GM23248 (cell line): ENCODE measurements around the gene SIRT7. TPM values are rescaled to one million over a fixed set of nuclear protein-coding genes. Genes with fewer than 3 reads are reported as not detected.

ENCODE experiments used
- DNase-seq: peaks from one replicate; pipeline ENCODE4 v3.0.0-alpha.2; 2015
- H2AFZ ChIP-seq: fragments of 200-600 bp; sonication (generic); 2 replicates; pipeline ENCODE4 v1.6.1; 2016; ENCODE audit warnings: antibody characterized with exemption
- H3F3A ChIP-seq: fragments of 200-600 bp; sonication (generic); 2 replicates; pipeline ENCODE4 v1.6.1; 2016; ENCODE audit warnings: mild to moderate bottlenecking, antibody characterized with exemption, mixed run types; ENCODE audit not compliant: insufficient read depth
- H3K27ac ChIP-seq: fragments of 200-600 bp; sonication (generic); 2 replicates; pipeline ENCODE4 v1.5.1; 2016; ENCODE audit warnings: mild to moderate bottlenecking
- H3K27me3 ChIP-seq: fragments of 200-600 bp; sonication (generic); replicated peaks from 2 replicates; pipeline ENCODE4 v1.6.1; 2016; ENCODE audit warnings: mild to moderate bottlenecking; ENCODE audit not compliant: insufficient read depth
- H3K36me3 ChIP-seq: fragments of 200-600 bp; sonication (generic); 2 replicates; pipeline ENCODE4 v1.6.1; 2016; ENCODE audit warnings: low read depth, mild to moderate bottlenecking
- H3K4me1 ChIP-seq: fragments of 200-600 bp; sonication (generic); 2 replicates; pipeline ENCODE4 v1.6.1; 2016; ENCODE audit warnings: mild to moderate bottlenecking; ENCODE audit not compliant: insufficient read depth
- H3K4me2 ChIP-seq: fragments of 200-600 bp; sonication (generic); one replicate; pipeline ENCODE4 v1.6.1; 2016; ENCODE audit warnings: mild to moderate bottlenecking; ENCODE audit not compliant: unreplicated experiment
- H3K4me3 ChIP-seq: fragments of 200-600 bp; sonication (generic); 2 replicates; pipeline ENCODE4 v1.5.1; 2016; ENCODE audit warnings: mild to moderate bottlenecking
- H3K79me2 ChIP-seq: fragments of 200-600 bp; sonication (generic); 2 replicates; pipeline ENCODE4 v1.6.1; 2016; ENCODE audit warnings: mild to moderate bottlenecking; ENCODE audit not compliant: insufficient read depth
- H3K9ac ChIP-seq: fragments of 200-600 bp; sonication (generic); 2 replicates; pipeline ENCODE4 v1.6.1; 2016; ENCODE audit warnings: mild to moderate bottlenecking
- H3K9me2 ChIP-seq: fragments of 200-600 bp; sonication (generic); 2 replicates; pipeline ENCODE4 v1.6.1; 2016; ENCODE audit warnings: mixed run types, mild to moderate bottlenecking, moderate library complexity; ENCODE audit not compliant: insufficient read depth
- H3K9me3 ChIP-seq: fragments of 200-600 bp; sonication (generic); one replicate; pipeline ENCODE4 v1.6.1; 2017; ENCODE audit warnings: low read depth
- H4K20me1 ChIP-seq: fragments of 200-600 bp; sonication (generic); 2 replicates; pipeline ENCODE4 v1.6.0; 2016; ENCODE audit not compliant: insufficient read depth
- EZH2 ChIP-seq: fragments of 200-600 bp; sonication (generic); IDR thresholded peaks from 2 replicates; pipeline ENCODE4 v1.6.1; 2018; ENCODE audit warnings: antibody characterized with exemption, mild to moderate bottlenecking; ENCODE audit not compliant: insufficient read depth, poor library complexity, severe bottlenecking
- EZH2phosphoT487 ChIP-seq: fragments of 200-600 bp; sonication (generic); IDR thresholded peaks from 2 replicates; pipeline ENCODE4 v1.6.1; 2018; ENCODE audit warnings: antibody characterized with exemption, moderate library complexity, mild to moderate bottlenecking, low read depth; ENCODE audit not compliant: insufficient read depth
- WGBS, 2 experiments: methylation state at CpG; one replicate each; pipeline ENCODE4 v1.1.6; 2015 to 2017; ENCODE audit warnings: low lambda C conversion rate in 2 of 2, low coverage in 1 of 2; ENCODE audit errors: missing lambda C conversion rate in 2 of 2; 5-methylcytosine and 5-hydroxymethylcytosine counted together
- in situ Hi-C: fragments of 300-500 bp; cut with MboI; formaldehyde crosslinking; loops from 2 replicates; pipeline ENCODE4 v1.15.0; 2020
- polyA plus RNA-seq: library from polyadenylated mRNA; unstranded; fragments of >200 nt; fragmentation: Nextera tagmentation; extraction: Ambion mirVana; gene quantifications from 2 replicates; pipeline ENCODE4 v1.2.1, GENCODE V29; 2016
- total RNA-seq: library from RNA; depleted of rRNA; stranded (reverse); fragments of >200 nt; shearing (Covaris generic); gene quantifications from 2 replicates; pipeline ENCODE4 v1.2.3, GENCODE V29; 2014

The SIRT7 gene
- total and polyA plus RNA-seq, 2 experiments from 2014 or later = 11.4 to 13.1 TPM

- in situ Hi-C loops = no loop called here
- TF ChIP-seq EZH2phosphoT487 = no peak
- no peak for TF ChIP-seq EZH2
- H3K9me3 ChIP-seq = no peaks in the 10 kb centered on the region
- peaks cover 37% of the 10 kb centered on the region for H3F3A ChIP-seq
- no peak overlapping the region for H3K4me3 ChIP-seq
- peaks cover 17% of the 10 kb centered on the region for H3K4me1 ChIP-seq
- H3K27ac ChIP-seq = peak overlapping the region; percentile 90
- no peaks in the 10 kb centered on the region for H3K36me3 ChIP-seq
- H3K9me2 ChIP-seq = no peaks in the 10 kb centered on the region
- WGBS, 2 experiments = 46 to 47% methylated on average over 20 to 23 of the region's 23 CpGs
- H4K20me1 ChIP-seq = no peaks in the 10 kb centered on the region
- H3K9ac ChIP-seq = peak overlapping the region; percentile 44
- H2AFZ ChIP-seq = no peak overlapping the region
- H3K79me2 ChIP-seq = peaks cover 68% of the 10 kb centered on the region
- no peaks in the 10 kb centered on the region for H3K27me3 ChIP-seq
- DNase-seq = peak; percentile 70
- H3K4me2 ChIP-seq = no peak overlapping the region
These were observed 50.6 kb downstream of the SIRT7 start for GRCh38 chr17:81867170-81867990.

DNA sequence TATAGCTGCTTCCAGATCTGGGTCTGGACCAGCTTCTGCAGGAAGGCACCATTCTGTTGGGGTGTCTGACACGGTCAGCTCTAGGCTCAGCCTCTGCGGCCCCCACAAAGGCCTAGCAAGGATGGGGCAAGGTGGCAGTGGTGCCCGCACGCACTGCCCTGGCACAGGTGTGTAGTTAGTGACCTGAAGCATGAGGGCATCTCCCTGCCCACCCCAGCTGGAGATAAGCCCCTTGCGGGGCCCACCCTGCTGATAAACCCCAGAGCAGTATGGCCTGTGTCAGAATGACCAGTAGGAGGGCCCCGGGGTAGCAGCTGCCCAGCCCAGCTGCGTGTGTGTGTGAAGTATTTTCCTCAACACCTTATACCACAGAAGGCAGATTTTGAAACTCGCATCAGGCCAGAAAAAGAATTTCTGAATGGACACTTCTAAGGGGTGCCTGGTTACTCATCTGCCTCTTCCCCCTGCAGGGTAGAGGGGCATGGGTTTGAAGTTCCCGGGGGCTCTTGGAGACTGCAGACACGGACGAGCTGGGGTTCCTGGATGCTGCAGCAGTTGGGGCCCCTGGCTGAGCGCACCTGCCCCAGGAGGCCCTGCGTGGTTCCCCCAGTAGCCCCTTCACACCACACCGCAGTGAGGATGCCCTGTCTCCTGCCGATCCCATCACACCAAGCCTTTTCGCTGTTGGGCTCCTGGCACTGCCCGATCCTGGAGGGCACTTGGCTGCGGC, 51.4 kb downstream of the SIRT7 start:
- no peaks in the 10 kb centered on the region for H3K27me3 ChIP-seq
- no peak overlapping the region for H2AFZ ChIP-seq
- WGBS, 2 experiments = 73 to 74% methylated on average over 16 to 18 of the region's 18 CpGs
- peak overlapping the region; percentile 44 for H3K9ac ChIP-seq
- peak; percentile 45 for DNase-seq
- no peak for TF ChIP-seq EZH2
- TF ChIP-seq EZH2phosphoT487 = no peak
- in situ Hi-C loops = no loop called here
- no peak overlapping the region for H3K4me3 ChIP-seq
- H3K36me3 ChIP-seq = no peaks in the 10 kb centered on the region
- H3K9me2 ChIP-seq = no peaks in the 10 kb centered on the region
- peaks cover 68% of the 10 kb centered on the region for H3K79me2 ChIP-seq
- peak overlapping the region; percentile 90 for H3K27ac ChIP-seq
- H3K9me3 ChIP-seq = no peaks in the 10 kb centered on the region
- peaks cover 43% of the 10 kb centered on the region for H3F3A ChIP-seq
- no peaks in the 10 kb centered on the region for H4K20me1 ChIP-seq
- H3K4me1 ChIP-seq = peaks cover 21% of the 10 kb centered on the region
- no peak overlapping the region for H3K4me2 ChIP-seq

- peak overlapping the region; percentile 90 for H3K27ac ChIP-seq
- H3K4me2 ChIP-seq = no peak overlapping the region
- 63 to 66% methylated on average over 17 to 18 of the region's 18 CpGs for WGBS, 2 experiments
- H2AFZ ChIP-seq = no peak overlapping the region
- peak; percentile 58 for DNase-seq
- no peaks in the 10 kb centered on the region for H3K9me2 ChIP-seq
- TF ChIP-seq EZH2phosphoT487 (no peak), EZH2 (no peak)
- peak overlapping the region; percentile 44; the same call in 1 of the 2 replicates for H3K9ac ChIP-seq
- H3K4me3 ChIP-seq = no peak overlapping the region
- H3K79me2 ChIP-seq = peaks cover 68% of the 10 kb centered on the region
- in situ Hi-C loops = no loop called here
- no peaks in the 10 kb centered on the region for H3K36me3 ChIP-seq
- H3K4me1 ChIP-seq = peaks cover 21% of the 10 kb centered on the region
- H3K9me3 ChIP-seq = no peaks in the 10 kb centered on the region
- H3K27me3 ChIP-seq = no peaks in the 10 kb centered on the region
- peaks cover 45% of the 10 kb centered on the region for H3F3A ChIP-seq
- H4K20me1 ChIP-seq = no peaks in the 10 kb centered on the region
These were observed 52.1 kb downstream of the SIRT7 start for GRCh38 chr17:81865733-81866439.

DNA sequence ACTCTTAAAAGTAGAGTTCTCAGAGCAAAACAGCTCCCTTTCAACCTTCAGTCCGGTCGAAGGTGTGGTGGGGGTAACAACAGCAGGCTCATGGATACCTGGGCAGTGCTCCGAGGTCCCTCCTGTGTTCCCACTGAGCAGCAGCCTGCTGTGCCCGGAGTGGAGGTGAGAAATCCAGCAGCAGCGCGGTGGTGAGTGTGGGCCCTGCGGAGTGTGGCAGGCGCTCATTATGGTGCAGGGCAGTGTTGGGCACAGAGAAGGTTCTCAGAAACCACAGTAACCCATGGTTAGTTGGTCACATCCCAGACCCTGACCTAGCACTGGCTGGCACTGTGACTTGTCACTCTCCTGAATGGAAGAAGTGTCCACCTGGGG, 52.6 kb downstream of the SIRT7 start:
- H3K27ac ChIP-seq = peak overlapping the region; percentile 90; the same call in 1 of the 2 replicates
- DNase-seq = no peak
- peaks cover 45% of the 10 kb centered on the region for H3F3A ChIP-seq
- H4K20me1 ChIP-seq = no peaks in the 10 kb centered on the region
- H3K9ac ChIP-seq = peak overlapping the region; percentile 44; the same call in 1 of the 2 replicates
- peaks cover 21% of the 10 kb centered on the region for H3K4me1 ChIP-seq
- H3K4me2 ChIP-seq = no peak overlapping the region
- no peaks in the 10 kb centered on the region for H3K9me3 ChIP-seq
- H3K79me2 ChIP-seq = peaks cover 64% of the 10 kb centered on the region
- no peak overlapping the region for H2AFZ ChIP-seq
- H3K27me3 ChIP-seq = no peaks in the 10 kb centered on the region
- H3K9me2 ChIP-seq = no peaks in the 10 kb centered on the region
- in situ Hi-C loops = no loop called here
- H3K4me3 ChIP-seq = no peak overlapping the region
- no peak for TF ChIP-seq EZH2phosphoT487
- TF ChIP-seq EZH2 = no peak
- 93 to 96% methylated on average over 8 of the region's 8 CpGs for WGBS, 2 experiments
- no peaks in the 10 kb centered on the region for H3K36me3 ChIP-seq
